Uterus (tissue), 4 donors: ENCODE data around the gene SULF2. TPM values are rescaled to one million over a fixed set of nuclear protein-coding genes. Genes with fewer than 3 reads are reported as not detected.

Source experiments
- DNase-seq, 2 donors: peaks; one replicate each; pipeline ENCODE4 v3.0.0-alpha.2; 2019 to 2020
- H3K27ac ChIP-seq, 2 donors: fragments of 200-600 bp; sonication (generic); 1 replicate in 1 of 2; 2 replicates in 1 of 2; pipeline ENCODE4 v1.5.1; 2016 to 2018
- H3K27me3 ChIP-seq, 2 donors: fragments of 200-600 bp; sonication (generic); one replicate each; pipeline ENCODE4 v1.5.1; 2018 to 2019; ENCODE audit warnings: control low read depth in 1 of 2
- H3K36me3 ChIP-seq, 2 donors: fragments of 200-600 bp; sonication (generic); one replicate each; pipeline ENCODE4 v1.5.1; 2019; ENCODE audit warnings: control low read depth in 1 of 2
- H3K4me1 ChIP-seq, 2 donors: fragments of 200-600 bp; sonication (generic); one replicate each; pipeline ENCODE4 v1.5.1; 2018 to 2019; ENCODE audit warnings: control low read depth in 1 of 2
- H3K4me3 ChIP-seq, 2 donors: fragments of 200-600 bp; sonication (generic); 1 replicate in 1 of 2; 2 replicates in 1 of 2; pipeline ENCODE4 v1.5.1; 2018 to 2019; ENCODE audit warnings: mild to moderate bottlenecking in 1 of 2
- H3K9me3 ChIP-seq, 2 donors: fragments of 200-600 bp; sonication (generic); one replicate each; pipeline ENCODE4 v1.5.1; 2019; ENCODE audit warnings: control low read depth in 1 of 2
- CTCF ChIP-seq, 4 experiments: fragments of 200-600 bp in 2 of 4; fragments of 450-650 bp in 2 of 4; sonication (generic) in 2 of 4; IDR thresholded peaks; one replicate each; pipeline ENCODE4 v1.5.1; 2016 to 2019; ENCODE audit warnings: antibody characterized with exemption in 4 of 4, mild to moderate bottlenecking in 2 of 4, moderate library complexity in 1 of 4
- POLR2A ChIP-seq, 2 donors: fragments of 450-650 bp; IDR thresholded peaks; one replicate each; pipeline ENCODE4 v1.6.1; 2016; ENCODE audit warnings: antibody characterized with exemption in 2 of 2, mild to moderate bottlenecking in 1 of 2, moderate library complexity in 1 of 2
- intact Hi-C: fragments of 100-400 bp; cut with DNase I; formaldehyde crosslinking; loops from one replicate; pipeline ENCODE4 v1.15.1; 2023; ENCODE audit warnings: low total_unique reads
- total RNA-seq, 4 donors: library from RNA; depleted of rRNA in 3 of 4; stranded (reverse); fragments of >200 nt in 3 of 4; gene quantifications; one replicate each; pipeline versions ENCODE4 v1.1.0 to v1.2.4, GENCODE V29; 2014 to 2023
- donor health status: DM: yes; HTN: yes; CAD: no.

The SULF2 gene
- total RNA-seq, 4 donors from 2014 or later: 95.9 to 558 (median 213) TPM

- H3K27me3 ChIP-seq: no peaks in the 10 kb centered on the region
- H3K4me3 ChIP-seq: peak overlapping the region; percentile 44 to 80
- intact Hi-C loops: loop anchor here (10.0 kb wide), 3 partner anchors 111 to 839 kb away; no protein-coding TSS in a partner anchor
- no peaks in the 10 kb centered on the region for H3K9me3 ChIP-seq
- peaks cover 0 to 14% of the 10 kb centered on the region in 2 donors for H3K4me1 ChIP-seq
- peak; percentile 79 to 85 for DNase-seq
- TF ChIP-seq CTCF (IDR thresholded peaks at IDR 0.05): peak; percentile 68 to 87 (median 77)
- peak; percentile 20 to 46 for TF ChIP-seq POLR2A (IDR thresholded peaks at IDR 0.05)
- H3K36me3 ChIP-seq: no peaks in the 10 kb centered on the region
- H3K27ac ChIP-seq: peak overlapping the region; percentile 88 to 97
Measured at GRCh38 chr20:47785854-47786764, 828 bp upstream of the SULF2 start.

- Histone ChIP-seq H3K4me1 (peaks cover 0 to 14% of the 10 kb centered on the region in 2 donors), H3K9me3 (no peaks in the 10 kb centered on the region), H3K27me3 (no peaks in the 10 kb centered on the region), H3K27ac (peak overlapping the region; percentile 88 to 97), H3K36me3 (no peaks in the 10 kb centered on the region), H3K4me3 (peak overlapping the region; percentile 41 to 80)
- TF ChIP-seq POLR2A (IDR thresholded peaks at IDR 0.05) (no peak), CTCF (IDR thresholded peaks at IDR 0.05) (peak in 3 of 4 experiments; percentile 17 to 43 (median 33))
- peak; percentile 45 to 47 for DNase-seq
- intact Hi-C loops: loop anchor here (5.0 to 10.0 kb wide), 4 partner anchors 57 to 840 kb away; no protein-coding TSS in a partner anchor
Measured at GRCh38 chr20:47784599-47785310, 526 bp downstream of the SULF2 start.

GRCh38 chr20:47783828-47784598 lies 1.3 kb downstream of the SULF2 start:
- H3K9me3 ChIP-seq: no peaks in the 10 kb centered on the region
- peaks cover 1 to 16% of the 10 kb centered on the region in 2 donors for H3K4me1 ChIP-seq
- TF ChIP-seq CTCF (IDR thresholded peaks at IDR 0.05) (no peak), POLR2A (IDR thresholded peaks at IDR 0.05) (no peak)
- no peak for DNase-seq
- peak overlapping the region; percentile 88 to 97 for H3K27ac ChIP-seq
- H3K36me3 ChIP-seq: no peaks in the 10 kb centered on the region
- H3K4me3 ChIP-seq: peak overlapping the region; percentile 41 to 80
- H3K27me3 ChIP-seq: no peaks in the 10 kb centered on the region
- intact Hi-C loops: loop anchor here (5.0 to 10.0 kb wide), 4 partner anchors 57 to 841 kb away; no protein-coding TSS in a partner anchor

GRCh38 chr20:47782920-47783552 lies 2.2 kb downstream of the SULF2 start:
- no peaks in the 10 kb centered on the region for H3K27me3 ChIP-seq
- no peak overlapping the region for H3K4me3 ChIP-seq
- H3K4me1 ChIP-seq: peaks cover 11 to 26% of the 10 kb centered on the region in 2 donors
- H3K36me3 ChIP-seq: no peaks in the 10 kb centered on the region
- no peak for DNase-seq
- TF ChIP-seq POLR2A (IDR thresholded peaks at IDR 0.05) (no peak), CTCF (IDR thresholded peaks at IDR 0.05) (peak in 1 of 4 experiments; percentile 11)
- peak overlapping the region in 1 of 2 donors; percentile 88 for H3K27ac ChIP-seq
- no peaks in the 10 kb centered on the region for H3K9me3 ChIP-seq
- intact Hi-C loops: loop anchor here (5.0 to 10.0 kb wide), 4 partner anchors 56 to 842 kb away; no protein-coding TSS in a partner anchor
